Myocyte (in vitro differentiated cells): ENCODE data around the gene POP4. TPM values are rescaled to one million over a fixed set of nuclear protein-coding genes. Genes with fewer than 3 reads are reported as not detected.

Experiments
- DNase-seq: peaks from one replicate; pipeline ENCODE4 v3.0.0-alpha.2; 2012; ENCODE audit warnings: low read depth
- total RNA-seq: library from RNA; depleted of rRNA; stranded (reverse); fragments of >200 nt; gene quantifications from 2 replicates; pipeline ENCODE4 v1.2.3, GENCODE V29; 2014

The POP4 gene
- total RNA-seq, 1 donor from 2014 or later = 67.9 TPM

DNA sequence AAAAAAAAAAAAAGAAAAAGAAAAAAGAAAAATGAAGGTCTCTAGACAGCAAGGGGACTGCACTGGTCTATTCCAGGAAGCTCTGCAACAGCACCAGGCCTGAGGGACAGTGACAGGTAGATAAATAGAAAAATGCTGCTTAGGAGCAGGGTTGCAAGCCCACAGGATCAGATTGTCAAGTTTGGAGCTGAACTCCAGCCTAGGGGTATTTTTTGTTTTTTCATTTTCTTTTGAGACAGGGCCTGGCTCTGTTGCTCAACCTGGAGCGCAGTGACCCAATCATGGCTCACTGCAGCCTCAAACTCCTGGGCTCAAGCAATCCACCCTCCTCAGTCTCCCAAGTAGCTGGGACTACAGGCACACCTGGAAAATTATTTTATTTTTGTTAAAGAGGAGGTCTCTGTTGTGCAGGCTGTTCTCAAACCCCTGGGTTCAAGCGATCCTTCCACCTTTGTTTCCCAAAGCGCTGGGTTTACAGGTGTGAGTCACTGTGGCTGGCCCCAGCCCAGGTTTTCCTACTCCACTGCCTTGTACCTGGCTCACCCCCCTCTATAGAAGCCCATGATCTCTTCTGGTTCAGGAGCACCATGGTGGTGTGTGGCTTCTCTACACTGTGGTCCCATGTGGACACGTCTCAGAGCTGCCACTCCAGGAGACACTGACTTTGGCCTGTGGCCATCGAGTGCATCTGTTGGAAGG lies 23.9 kb downstream of the POP4 start:
- no peak for DNase-seq

DNA sequence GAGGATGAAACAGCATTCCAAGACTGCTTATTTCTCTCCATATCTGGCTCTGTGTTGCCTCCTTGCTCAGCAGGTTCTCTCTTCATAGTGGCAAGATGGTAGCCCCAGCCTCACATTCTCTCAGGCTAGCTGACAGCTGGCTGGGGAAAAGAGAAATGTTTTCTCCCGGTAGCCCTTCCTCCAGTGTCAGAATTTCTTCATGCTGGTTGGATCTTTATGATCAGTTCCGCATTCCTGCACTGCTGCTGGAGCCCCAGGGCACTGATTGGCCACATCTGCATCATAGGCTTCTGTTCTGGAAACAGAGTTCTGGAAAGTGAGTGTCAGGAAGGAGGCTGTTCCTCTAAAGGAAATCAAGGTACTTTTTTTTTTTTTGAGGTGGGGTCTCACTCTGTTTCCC lies 24.6 kb downstream of the POP4 start:
- DNase-seq = peak; percentile 9

- DNase-seq = no peak
These were observed 25.4 kb downstream of the POP4 start for GRCh38 chr19:29631450-29631849.

- no peak for DNase-seq
These were observed 27.9 kb downstream of the POP4 start for GRCh38 chr19:29634002-29634401.

DNA sequence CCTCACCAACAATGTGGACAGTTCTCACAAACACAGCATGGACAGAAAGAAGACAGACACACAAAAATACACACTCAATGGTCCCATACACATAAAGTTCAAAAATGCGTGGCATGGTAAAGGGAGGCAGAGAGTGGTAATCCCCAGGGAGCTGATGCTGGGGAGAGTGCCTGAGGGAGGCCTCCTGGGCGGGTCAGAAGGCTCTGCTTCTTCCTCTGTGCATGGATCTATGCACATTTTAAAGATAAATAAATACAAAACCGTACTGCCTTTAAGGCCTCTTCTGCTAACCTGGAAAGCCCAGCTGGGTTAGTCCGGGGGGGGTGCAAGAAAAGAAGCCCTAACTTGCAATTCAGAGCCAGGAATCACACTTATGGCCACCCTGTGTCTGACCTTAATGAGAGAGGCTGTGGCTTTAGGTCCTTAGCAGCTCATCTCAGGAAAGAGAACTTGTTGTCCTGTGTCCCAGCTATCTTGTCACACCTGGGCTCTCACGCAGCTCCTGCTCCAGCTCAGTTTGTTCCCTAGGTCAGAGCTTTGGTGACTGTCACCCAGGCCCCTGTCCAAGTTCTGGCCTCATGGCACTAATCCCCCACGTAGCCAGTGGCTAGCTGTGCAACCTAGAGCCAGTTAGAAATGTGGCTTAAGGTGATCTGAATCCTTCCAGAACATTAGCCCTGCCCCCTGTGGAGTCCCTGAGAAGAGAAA lies 28.5 kb downstream of the POP4 start:
- no peak for DNase-seq

DNA sequence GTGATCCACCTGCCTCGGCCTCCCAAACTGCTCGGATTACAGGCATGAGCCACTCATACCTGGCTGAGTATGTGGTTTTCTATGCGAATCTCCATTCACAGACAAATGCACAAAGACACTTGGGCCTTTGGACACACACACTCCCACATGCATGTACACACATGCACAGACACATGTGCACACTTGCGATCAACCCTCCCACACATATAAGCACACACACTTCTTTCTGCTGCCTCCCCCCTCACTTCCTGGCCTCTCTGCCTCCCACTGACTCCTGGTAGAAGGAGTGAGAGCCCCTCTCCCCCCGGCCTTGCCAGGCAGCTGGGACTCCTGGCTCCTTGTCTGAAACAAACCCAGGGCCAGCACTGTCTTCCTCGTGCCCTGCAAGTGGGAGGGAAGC lies 29.9 kb downstream of the POP4 start:
- no peak for DNase-seq

- DNase-seq = no peak
These were observed 30.7 kb downstream of the POP4 start for GRCh38 chr19:29636553-29637360.

DNA sequence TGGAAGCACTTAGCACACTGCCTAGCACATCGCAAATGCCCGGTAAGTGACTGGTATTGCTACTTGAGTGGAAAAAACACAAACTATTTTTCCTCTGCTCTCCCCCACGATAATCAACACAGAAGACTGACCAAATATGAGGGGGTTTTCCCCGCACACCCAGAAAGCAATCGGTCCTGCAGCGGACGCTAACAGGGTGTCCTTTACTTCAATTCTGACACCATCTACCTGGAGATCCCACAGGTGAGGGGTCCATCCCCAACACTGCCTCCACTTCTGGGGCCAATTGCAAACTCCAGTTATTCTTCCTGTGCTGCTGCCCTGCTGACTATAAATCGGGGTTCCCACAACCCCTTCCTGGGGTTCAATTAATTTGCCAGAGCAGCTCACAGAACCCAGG lies 33.0 kb downstream of the POP4 start:
- DNase-seq = no peak

- no peak for DNase-seq
These were observed 34.1 kb downstream of the POP4 start for GRCh38 chr19:29640231-29640630.

DNA sequence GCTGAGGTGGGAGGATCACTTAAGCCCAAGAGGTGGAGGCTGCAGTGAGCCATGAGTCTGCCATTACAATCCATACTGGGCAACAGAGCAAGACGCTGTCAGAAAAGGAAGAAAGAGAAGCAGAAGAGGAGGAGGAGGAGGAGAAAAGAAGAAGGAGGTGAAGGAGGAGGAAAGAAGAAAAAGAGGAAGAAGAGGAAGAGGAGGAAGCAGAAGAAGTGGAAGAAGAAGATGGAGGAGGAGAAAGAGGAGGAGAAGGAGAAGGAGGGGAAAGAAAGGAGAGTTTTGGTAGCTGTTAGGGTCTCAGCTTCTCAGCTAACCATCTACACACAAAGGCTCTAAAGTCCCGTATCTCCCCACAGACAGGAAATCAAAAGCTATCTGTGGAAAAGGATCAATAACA lies 35.5 kb downstream of the POP4 start:
- DNase-seq = no peak

DNA sequence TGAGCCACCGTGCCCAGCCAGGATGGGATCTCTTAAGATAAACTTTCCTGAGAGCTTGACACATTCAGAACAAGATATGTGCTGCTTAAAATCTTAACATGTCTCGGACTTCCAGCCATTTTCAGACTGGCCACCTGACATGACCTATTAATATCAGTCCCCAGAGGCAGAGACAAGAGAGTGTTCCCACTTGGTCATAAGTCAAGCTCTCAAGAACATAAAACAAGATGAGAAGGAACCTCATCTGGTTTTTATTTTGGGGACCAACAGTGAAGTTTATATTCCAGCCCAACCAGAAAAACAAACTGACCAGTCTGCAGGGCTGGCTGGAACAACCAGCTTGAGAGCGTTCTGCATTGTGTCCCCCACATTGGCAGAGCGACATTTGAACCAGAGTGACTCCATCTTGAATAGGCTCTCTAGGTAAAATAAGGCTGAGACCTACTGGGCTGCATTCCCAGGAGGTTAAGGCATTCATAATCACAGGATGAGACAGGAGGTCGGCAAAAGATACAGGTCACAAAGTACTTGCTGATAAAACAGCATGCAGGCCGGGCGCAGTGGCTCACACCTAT lies 37.4 kb downstream of the POP4 start:
- DNase-seq = no peak

- DNase-seq = no peak
These were observed 38.1 kb downstream of the POP4 start for GRCh38 chr19:29644210-29644609.

GRCh38 chr19:29645491-29645867 lies 39.4 kb downstream of the POP4 start:
- no peak for DNase-seq

GRCh38 chr19:29645911-29646310 lies 39.8 kb downstream of the POP4 start:
- DNase-seq = peak; percentile 47

GRCh38 chr19:29650772-29651387 lies 44.8 kb downstream of the POP4 start:
- no peak for DNase-seq

GRCh38 chr19:29651622-29652394 lies 45.7 kb downstream of the POP4 start:
- DNase-seq = no peak

DNA sequence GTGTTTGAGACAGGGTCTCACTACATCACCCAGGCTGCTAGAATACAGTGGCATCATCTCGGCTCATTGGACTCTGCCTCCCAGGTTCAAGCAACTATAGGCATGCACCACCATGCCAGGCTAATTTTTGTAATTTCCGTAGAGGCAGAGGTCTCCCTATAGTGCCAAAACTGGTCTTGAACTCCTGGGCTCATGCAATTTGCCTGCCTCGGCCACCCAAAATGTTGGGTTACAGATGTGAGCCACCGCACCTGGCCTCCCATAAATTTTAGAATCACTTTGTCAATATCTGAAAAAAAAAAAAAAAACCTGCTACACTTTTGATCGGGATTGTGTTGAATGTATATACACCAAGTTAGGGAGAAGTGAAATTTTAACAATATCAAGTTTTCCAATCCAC lies 47.3 kb downstream of the POP4 start:
- DNase-seq = no peak

- DNase-seq = no peak
These were observed 49.7 kb downstream of the POP4 start for GRCh38 chr19:29655648-29656335.

DNA sequence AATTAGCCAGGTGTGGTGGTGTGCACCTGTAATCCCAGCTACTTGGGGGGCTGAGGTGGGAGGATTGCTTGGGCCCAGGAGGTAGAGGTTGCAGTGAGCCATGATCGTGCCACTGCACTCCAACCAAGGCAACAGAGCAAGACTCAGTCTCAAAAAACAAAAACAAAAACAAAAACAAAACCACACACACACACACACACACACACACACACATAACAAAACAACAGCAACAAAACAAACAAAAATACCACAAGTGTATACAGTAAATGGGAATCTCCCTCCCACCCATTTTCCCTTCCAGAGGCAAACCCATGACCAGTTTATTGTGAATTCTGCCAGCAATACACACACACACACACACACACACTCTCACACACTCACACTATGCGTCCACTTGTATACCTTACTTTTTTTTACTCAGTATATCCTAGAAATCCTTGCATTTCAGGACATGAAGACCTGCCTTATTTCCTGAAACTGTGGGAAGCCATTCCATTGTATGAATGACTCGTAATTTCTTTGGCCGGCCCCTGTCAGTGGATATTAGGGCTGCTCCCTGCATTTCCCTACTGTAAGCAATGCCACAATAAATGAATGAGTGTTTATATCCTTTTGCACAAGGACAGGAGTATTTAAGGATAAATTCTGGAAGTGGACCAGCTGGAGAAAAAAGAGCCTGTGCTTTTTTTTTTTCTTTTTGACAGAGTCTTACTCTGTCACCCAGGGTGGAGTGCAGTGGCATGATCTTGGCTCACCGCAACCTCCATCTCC lies 52.3 kb downstream of the POP4 start:
- no peak for DNase-seq
